GM23338 (cell line): Measurements from ENCODE around the gene KRT81. TPM values are rescaled to one million over a fixed set of nuclear protein-coding genes. Genes with fewer than 3 reads are reported as not detected.

Experiments used
- ATAC-seq: fragments of 200-7000 bp; cut with Tn5 transposase; 3 replicates; pipeline ENCODE4 v1.9.1; 2020
- DNase-seq: peaks from one replicate; pipeline ENCODE4 v3.0.0-alpha.2; 2015; ENCODE audit warnings: low spot score
- H2AFZ ChIP-seq: fragments of 200-600 bp; sonication (generic); 2 replicates; pipeline ENCODE4 v1.8.0; 2016; ENCODE audit warnings: antibody characterized with exemption, mild to moderate bottlenecking, moderate library complexity
- H3F3A ChIP-seq: fragments of 200-600 bp; sonication (generic); replicated peaks from 2 replicates; pipeline ENCODE4 v1.8.0; 2017; ENCODE audit warnings: antibody characterized with exemption, mixed run types, low read depth
- H3K27ac ChIP-seq: fragments of 200-600 bp; sonication (generic); 2 replicates; pipeline ENCODE4 v1.6.1; 2016; ENCODE audit warnings: low read depth
- H3K27me3 ChIP-seq: fragments of 200-600 bp; sonication (generic); 2 replicates; pipeline ENCODE4 v1.8.0; 2016; ENCODE audit warnings: mild to moderate bottlenecking, mixed run types, moderate library complexity; ENCODE audit not compliant: insufficient read depth
- H3K36me3 ChIP-seq: fragments of 200-600 bp; sonication (generic); 2 replicates; pipeline ENCODE4 v1.8.0; 2016; ENCODE audit warnings: mild to moderate bottlenecking; ENCODE audit not compliant: insufficient read depth
- H3K4me1 ChIP-seq: fragments of 200-600 bp; sonication (generic); 2 replicates; pipeline ENCODE4 v1.8.0; 2016; ENCODE audit warnings: mild to moderate bottlenecking, moderate library complexity; ENCODE audit not compliant: insufficient read depth
- H3K4me2 ChIP-seq: fragments of 200-600 bp; sonication (generic); 2 replicates; pipeline ENCODE4 v1.7.1; 2017; ENCODE audit warnings: mixed run types
- H3K4me3 ChIP-seq: fragments of 200-600 bp; sonication (generic); 2 replicates; pipeline ENCODE4 v1.6.1; 2016; ENCODE audit warnings: mixed run types
- H3K79me2 ChIP-seq: fragments of 200-600 bp; sonication (generic); replicated peaks from 2 replicates; pipeline ENCODE4 v1.8.0; 2017; ENCODE audit warnings: mild to moderate bottlenecking; ENCODE audit not compliant: insufficient read depth
- H3K9me2 ChIP-seq: fragments of 200-600 bp; sonication (generic); 2 replicates; pipeline ENCODE4 v1.8.0; 2017; ENCODE audit not compliant: insufficient read depth
- H4K20me1 ChIP-seq: fragments of 200-600 bp; sonication (generic); replicated peaks from 2 replicates; pipeline ENCODE4 v1.8.0; 2017; ENCODE audit warnings: mild to moderate bottlenecking; ENCODE audit not compliant: insufficient read depth
- H3K27ac Mint-ChIP-seq: 2 replicates; pipeline ENCODE4 v1.8.0; 2020; ENCODE audit warnings: inconsistent platforms, mild to moderate bottlenecking, moderate library complexity, mixed read lengths
- H3K27me3 Mint-ChIP-seq: 3 replicates; pipeline ENCODE4 v1.8.0; 2022; ENCODE audit warnings: low read depth, mild to moderate bottlenecking, moderate library complexity, mixed read lengths, inconsistent platforms; ENCODE audit not compliant: insufficient read depth, poor library complexity
- H3K36me3 Mint-ChIP-seq: 3 replicates; pipeline ENCODE4 v1.8.0; 2021; ENCODE audit warnings: low read depth, mild to moderate bottlenecking, inconsistent platforms, moderate library complexity, mixed read lengths
- H3K4me1 Mint-ChIP-seq: 3 replicates; pipeline ENCODE4 v1.8.0; 2020; ENCODE audit warnings: mild to moderate bottlenecking, inconsistent platforms, mixed read lengths
- H3K4me3 Mint-ChIP-seq: 3 replicates; pipeline ENCODE4 v1.8.0; 2021; ENCODE audit warnings: moderate library complexity, mild to moderate bottlenecking, inconsistent platforms, mixed read lengths
- H3K9me3 Mint-ChIP-seq: 3 replicates; pipeline ENCODE4 v1.8.0; 2020; ENCODE audit warnings: moderate library complexity, mild to moderate bottlenecking, inconsistent platforms, mixed read lengths
- CTCF ChIP-seq, 2 experiments: fragments of 200-600 bp in 1 of 2; sonication (generic) in 1 of 2; conservative IDR thresholded peaks; 2 replicates each; pipeline versions ENCODE4 v1.5.1 to v1.6.1; 2016 to 2017; ENCODE audit warnings: antibody characterized with exemption in 2 of 2, low read depth in 2 of 2, mild to moderate bottlenecking in 2 of 2, moderate library complexity in 1 of 2
- JUNB ChIP-seq: IDR thresholded peaks from one replicate; pipeline ENCODE4 v1.6.1; 2016; ENCODE audit warnings: antibody characterized with exemption; ENCODE audit not compliant: unreplicated experiment
- POLR2AphosphoS5 ChIP-seq: IDR thresholded peaks from 2 replicates; pipeline ENCODE4 v1.6.1; 2016; ENCODE audit warnings: antibody characterized with exemption, low read depth
- ZNF331 ChIP-seq: fragments of 250-450 bp; sonication (Bioruptor Pico); IDR thresholded peaks from 2 replicates; pipeline ENCODE4 v1.5.0; 2020; ENCODE audit warnings: low read depth, mild to moderate bottlenecking, moderate library complexity
- polyA plus RNA-seq: library from polyadenylated mRNA; unstranded; fragments of >200 nt; fragmentation: Nextera tagmentation; extraction: Ambion mirVana; gene quantifications from 2 replicates; pipeline ENCODE4 v1.2.1, GENCODE V29; 2016
- total RNA-seq: library from RNA; depleted of rRNA; stranded (reverse); fragments of >200 nt; shearing (Covaris generic); gene quantifications from 2 replicates; pipeline ENCODE4 v1.2.3, GENCODE V29; 2014

The KRT81 gene
- total and polyA plus RNA-seq, 2 experiments from 2014 or later = not detected

- no peaks in the 10 kb centered on the region for H3F3A ChIP-seq
- no peak within 1 kb of the TSS for H3K4me2 ChIP-seq
- peak; percentile 29; the same call in 1 of the 3 replicates for ATAC-seq
- Mint-ChIP-seq H3K27ac (no peak within 1 kb of the TSS), H3K27me3 (peaks cover 13% of the 10 kb centered on the region), H3K9me3 (no peaks in the 10 kb centered on the region), H3K4me1 (no peaks in the 10 kb centered on the region), H3K36me3 (no peaks in the 10 kb centered on the region), H3K4me3 (no peak within 1 kb of the TSS)
- H3K79me2 ChIP-seq = no peaks in the 10 kb centered on the region
- no peak for DNase-seq
- H3K27ac ChIP-seq = no peak within 1 kb of the TSS
- H3K4me1 ChIP-seq = no peaks in the 10 kb centered on the region
- H3K27me3 ChIP-seq = no peaks in the 10 kb centered on the region
- no peaks in the 10 kb centered on the region for H3K36me3 ChIP-seq
- TF ChIP-seq POLR2AphosphoS5 (no peak), CTCF (conservative IDR thresholded peaks at IDR 0.05; ENCODE audit: low read depth in 2 of 2) (peak in 1 of 2 experiments; percentile 26; a peak in 1 of 4 replicates)
- no peak within 1 kb of the TSS for H3K4me3 ChIP-seq
- no peaks in the 10 kb centered on the region for H3K9me2 ChIP-seq
- no peak within 1 kb of the TSS for H2AFZ ChIP-seq
- no peaks in the 10 kb centered on the region for H4K20me1 ChIP-seq
These were observed 29.6 kb upstream of the KRT81 start, which contains the start of gene KRT83 for GRCh38 chr12:52320784-52321400. KRT83 (minus strand) TSS chr12:52321398; CDS start chr12:52321335, 63 bp downstream.

- Histone ChIP-seq H3K9me2 (no peaks in the 10 kb centered on the region), H3K79me2 (no peaks in the 10 kb centered on the region), H3K4me2 (no peak overlapping the region), H3K4me3 (no peak overlapping the region), H3K27ac (no peak overlapping the region), H3K27me3 (no peaks in the 10 kb centered on the region), H2AFZ (no peak overlapping the region), H3K36me3 (no peaks in the 10 kb centered on the region), H4K20me1 (no peaks in the 10 kb centered on the region), H3F3A (no peaks in the 10 kb centered on the region), H3K4me1 (no peaks in the 10 kb centered on the region)
- no peak overlapping the region for H3K4me3 Mint-ChIP-seq
- no peaks in the 10 kb centered on the region for H3K4me1 Mint-ChIP-seq
- H3K36me3 Mint-ChIP-seq = no peaks in the 10 kb centered on the region
- TF ChIP-seq JUNB (no peak), CTCF (conservative IDR thresholded peaks at IDR 0.05; ENCODE audit: low read depth in 2 of 2) (peak; percentile 10 to 43; a peak in 2 of 4 replicates), ZNF331 (CRISPR knock-in tag) (no peak)
- peaks cover 13% of the 10 kb centered on the region for H3K27me3 Mint-ChIP-seq
- H3K27ac Mint-ChIP-seq = no peak overlapping the region
- peak; percentile 47 for ATAC-seq
- no peaks in the 10 kb centered on the region for H3K9me3 Mint-ChIP-seq
- DNase-seq = peak; percentile 29
These were observed 27.8 kb upstream of the KRT81 start for GRCh38 chr12:52319097-52319496.
